ENCODE measurements around the gene GRIA3. TPM values are rescaled to one million over a fixed set of nuclear protein-coding genes. Genes with fewer than 3 reads are reported as not detected.

GRIA3 gene
- total RNA-seq, 2 donors from 2014 or later, result 0.17 to 0.85 TPM

- no peak overlapping the region for H3K4me3 ChIP-seq
- H3K27ac ChIP-seq, result no peak overlapping the region
- no peak for DNase-seq
- H3K36me3 ChIP-seq, result no peaks in the 10 kb centered on the region
- H3K27me3 ChIP-seq, result no peaks in the 10 kb centered on the region
- H3K9ac ChIP-seq (ENCODE audit: low read depth in 2 of 2, low read length in 2 of 2), result no peak overlapping the region
- intact Hi-C loops (cut with DNase I), result no loop called here
- H3K9me3 ChIP-seq, result no peaks in the 10 kb centered on the region
- no peak for TF ChIP-seq CTCF (IDR thresholded peaks at IDR 0.05)
- no peaks in the 10 kb centered on the region for H3K4me1 ChIP-seq
Observed at GRCh38 chrX:123324625-123325024, 140.5 kb downstream of the GRIA3 start.

- no peaks in the 10 kb centered on the region for H3K9me3 ChIP-seq
- no peak overlapping the region for H3K27ac ChIP-seq
- no peaks in the 10 kb centered on the region for H3K27me3 ChIP-seq
- H3K9ac ChIP-seq (ENCODE audit: low read depth in 2 of 2, low read length in 2 of 2), result no peak overlapping the region
- no peak overlapping the region for H3K4me3 ChIP-seq
- no peaks in the 10 kb centered on the region for H3K4me1 ChIP-seq
- intact Hi-C loops (cut with DNase I), result no loop called here
- no peak for TF ChIP-seq CTCF (IDR thresholded peaks at IDR 0.05)
- no peak for DNase-seq
- H3K36me3 ChIP-seq, result no peaks in the 10 kb centered on the region
Observed at GRCh38 chrX:123330229-123330942, 146.3 kb downstream of the GRIA3 start.

DNA sequence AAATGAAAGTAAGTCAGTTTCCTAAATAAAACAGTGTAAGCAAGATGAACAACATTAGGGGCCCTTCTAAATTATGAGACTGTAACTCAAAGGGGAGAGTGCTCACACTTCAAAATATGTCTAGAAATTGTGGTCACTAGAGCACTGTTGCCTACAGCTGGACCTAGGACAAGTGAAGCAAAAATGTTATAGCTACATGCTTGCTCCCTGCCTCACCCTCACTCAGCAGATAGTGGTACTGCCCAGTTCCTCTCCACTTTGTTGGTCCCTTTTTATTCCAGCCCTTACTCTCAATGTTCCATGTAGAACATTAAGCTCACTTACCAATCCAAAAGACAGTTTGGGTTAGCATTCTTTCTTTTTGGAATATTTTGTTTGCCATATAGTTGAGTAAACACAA is 147.3 kb downstream of the GRIA3 start:
- no peak for DNase-seq
- Histone ChIP-seq H3K4me1 (no peaks in the 10 kb centered on the region), H3K9ac (ENCODE audit: low read depth in 2 of 2, low read length in 2 of 2) (no peak overlapping the region), H3K27ac (no peak overlapping the region), H3K36me3 (no peaks in the 10 kb centered on the region), H3K9me3 (no peaks in the 10 kb centered on the region), H3K27me3 (no peaks in the 10 kb centered on the region), H3K4me3 (no peak overlapping the region)
- intact Hi-C loops (cut with DNase I), result no loop called here
- TF ChIP-seq CTCF (IDR thresholded peaks at IDR 0.05), result no peak

GRCh38 chrX:123331859-123332258 is 147.8 kb downstream of the GRIA3 start:
- no peak overlapping the region for H3K4me3 ChIP-seq
- H3K36me3 ChIP-seq, result no peaks in the 10 kb centered on the region
- no peak overlapping the region for H3K27ac ChIP-seq
- DNase-seq, result no peak
- intact Hi-C loops (cut with DNase I), result no loop called here
- H3K4me1 ChIP-seq, result no peaks in the 10 kb centered on the region
- no peak overlapping the region for H3K9ac ChIP-seq (ENCODE audit: low read depth in 2 of 2, low read length in 2 of 2)
- H3K27me3 ChIP-seq, result no peaks in the 10 kb centered on the region
- no peaks in the 10 kb centered on the region for H3K9me3 ChIP-seq
- TF ChIP-seq CTCF (IDR thresholded peaks at IDR 0.05), result no peak

GRCh38 chrX:123336666-123337065 is 152.6 kb downstream of the GRIA3 start:
- no peaks in the 10 kb centered on the region for H3K36me3 ChIP-seq
- intact Hi-C loops (cut with DNase I), result no loop called here
- no peak for DNase-seq
- no peaks in the 10 kb centered on the region for H3K27me3 ChIP-seq
- H3K9ac ChIP-seq (ENCODE audit: low read depth in 2 of 2, low read length in 2 of 2), result no peak overlapping the region
- no peak overlapping the region for H3K4me3 ChIP-seq
- H3K4me1 ChIP-seq, result no peaks in the 10 kb centered on the region
- H3K9me3 ChIP-seq, result no peaks in the 10 kb centered on the region
- no peak overlapping the region for H3K27ac ChIP-seq
- TF ChIP-seq CTCF (IDR thresholded peaks at IDR 0.05), result no peak
